WTC11 (cell line): ENCODE data around the gene LRIT3.

Experiments used
- AFF4 ChIP-seq: sonication (generic); formaldehyde crosslinking; IDR thresholded peaks from 2 replicates; pipeline ENCODE4 v1.8.1; 2023; ENCODE audit warnings: mild to moderate bottlenecking, missing genetic modification reagents, borderline replicate concordance
- CTCF ChIP-seq: fragments of 200-600 bp; IDR thresholded peaks from 2 replicates; pipeline ENCODE4 v1.8.0; 2022; ENCODE audit warnings: antibody characterized with exemption
- E2F5 ChIP-seq: sonication (generic); formaldehyde crosslinking; IDR thresholded peaks from 2 replicates; pipeline ENCODE4 v1.8.1; 2022; ENCODE audit warnings: mild to moderate bottlenecking, moderate library complexity, missing genetic modification reagents
- ESRRA ChIP-seq: sonication (generic); formaldehyde crosslinking; IDR thresholded peaks from 2 replicates; pipeline ENCODE4 v1.8.1; 2022; ENCODE audit warnings: mild to moderate bottlenecking, missing genetic modification reagents, borderline replicate concordance
- NFYB ChIP-seq: sonication (generic); formaldehyde crosslinking; conservative IDR thresholded peaks from 2 replicates; pipeline ENCODE4 v1.8.0; 2022; ENCODE audit warnings: low read depth, missing genetic modification reagents
- PREB ChIP-seq: sonication (generic); formaldehyde crosslinking; IDR thresholded peaks from 2 replicates; pipeline ENCODE4 v1.8.1; 2022; ENCODE audit warnings: mild to moderate bottlenecking, missing genetic modification reagents, moderate library complexity, borderline replicate concordance
- USF2 ChIP-seq: sonication (generic); formaldehyde crosslinking; IDR thresholded peaks from 2 replicates; pipeline ENCODE4 v1.8.1; 2023; ENCODE audit warnings: mild to moderate bottlenecking, missing genetic modification reagents, moderate library complexity
- ZNF138 ChIP-seq: sonication (generic); formaldehyde crosslinking; conservative IDR thresholded peaks from 2 replicates; pipeline ENCODE4 v1.8.1; 2022; ENCODE audit warnings: mild to moderate bottlenecking, moderate library complexity, missing genetic modification reagents
- ZNF396 ChIP-seq: fragments of 250-450 bp; sonication (Bioruptor Pico); IDR thresholded peaks from 2 replicates; pipeline ENCODE4 v1.8.0; 2021; ENCODE audit warnings: mild to moderate bottlenecking, moderate library complexity, borderline replicate concordance
- ZNF423 ChIP-seq: fragments of 250-450 bp; sonication (Bioruptor Pico); IDR thresholded peaks from 2 replicates; pipeline ENCODE4 v2.1.2; 2022; ENCODE audit warnings: mild to moderate bottlenecking, moderate library complexity

- TF ChIP-seq ZNF138 (CRISPR knock-in tag): no peak
- no peak for TF ChIP-seq AFF4 (CRISPR knock-in tag)
- no peak for TF ChIP-seq NFYB
- TF ChIP-seq ZNF396 (CRISPR knock-in tag): no peak
- no peak for TF ChIP-seq CTCF
- no peak for TF ChIP-seq ZNF423 (CRISPR knock-in tag)
- TF ChIP-seq USF2 (CRISPR knock-in tag): no peak
- no peak for TF ChIP-seq E2F5 (CRISPR knock-in tag)
- TF ChIP-seq PREB (CRISPR knock-in tag): no peak
- TF ChIP-seq ESRRA (CRISPR knock-in tag): no peak
These were observed 38.3 kb upstream of the LRIT3 start for GRCh38 chr4:109809655-109810054.
